Activated gamma-delta T cell treated with anti-CD3 and anti-CD28 coated beads, Interleukin-2, amount 50 U/mL, for 16 hours (primary cell): ENCODE measurements around the gene ACKR3.

Experiments used
- DNase-seq: peaks from one replicate; pipeline ENCODE4 v3.0.0-alpha.2; 2020; ENCODE audit warnings: low read depth

ACKR3 gene

GRCh38 chr2:236550290-236550689 lies 19.3 kb upstream of the ACKR3 start:
- no peak for DNase-seq

GRCh38 chr2:236550701-236551465 lies 18.7 kb upstream of the ACKR3 start:
- no peak for DNase-seq

GRCh38 chr2:236551471-236552211 lies 18.0 kb upstream of the ACKR3 start:
- no peak for DNase-seq

- no peak for DNase-seq
Measured at GRCh38 chr2:236552212-236552542, 17.4 kb upstream of the ACKR3 start.

GRCh38 chr2:236552581-236553363 lies 16.9 kb upstream of the ACKR3 start:
- DNase-seq: no peak

- DNase-seq: no peak
Measured at GRCh38 chr2:236553522-236553921, 16.1 kb upstream of the ACKR3 start.

- DNase-seq: no peak
Measured at GRCh38 chr2:236554629-236555282, 14.9 kb upstream of the ACKR3 start.

- DNase-seq: no peak
Measured at GRCh38 chr2:236555481-236555880, 14.1 kb upstream of the ACKR3 start.

- no peak for DNase-seq
Measured at GRCh38 chr2:236557306-236558030, 12.2 kb upstream of the ACKR3 start.

- DNase-seq: no peak
Measured at GRCh38 chr2:236558036-236558435, 11.6 kb upstream of the ACKR3 start.

GRCh38 chr2:236558993-236559978 lies 10.3 kb upstream of the ACKR3 start:
- no peak for DNase-seq

GRCh38 chr2:236561874-236562273 lies 7.8 kb upstream of the ACKR3 start:
- no peak for DNase-seq

- no peak for DNase-seq
Measured at GRCh38 chr2:236562434-236562833, 7.2 kb upstream of the ACKR3 start.

- DNase-seq: no peak
Measured at GRCh38 chr2:236563953-236564352, 5.7 kb upstream of the ACKR3 start.

GRCh38 chr2:236565212-236565611 lies 4.4 kb upstream of the ACKR3 start:
- no peak for DNase-seq

- no peak for DNase-seq
Measured at GRCh38 chr2:236565879-236566402, 3.7 kb upstream of the ACKR3 start.

GRCh38 chr2:236566596-236566995 lies 3.0 kb upstream of the ACKR3 start:
- no peak for DNase-seq

GRCh38 chr2:236568068-236568921 lies 1.3 kb upstream of the ACKR3 start:
- peak; percentile 18 for DNase-seq

- DNase-seq: no peak
Measured at GRCh38 chr2:236568922-236569572, 578 bp upstream of the ACKR3 start.
